T-cell (primary cell): ENCODE measurements around the gene SPOCK2. TPM values are rescaled to one million over a fixed set of nuclear protein-coding genes. Genes with fewer than 3 reads are reported as not detected.

Experiments used
- ATAC-seq, 4 experiments: fragments of 200-7000 bp in 3 of 4; fragments of 150-1000 bp in 1 of 4; cut with Tn5 transposase; replicated peaks in 1 of 4; 1 replicate in 3 of 4; 2 replicates in 1 of 4; pipeline ENCODE4 v1.10.0; 2021; ENCODE audit warnings: moderate library complexity in 3 of 4, mild to moderate bottlenecking in 2 of 4, moderate number of reproducible peaks in 1 of 4
- CTCF ChIA-PET, 2 donors: fragments of 300-600 bp; sonication (Branson Sonifier 250); formaldehyde crosslinking; loops; one replicate each; lab custom pipeline; 2022; ENCODE audit warnings: antibody characterized with exemption in 2 of 2; lab: Charles Lee
- POLR2A ChIA-PET, 2 donors: fragments of 300-600 bp; sonication (Branson Sonifier 250); formaldehyde crosslinking; loops; one replicate each; lab custom pipeline; 2022; ENCODE audit warnings: antibody characterized with exemption in 2 of 2; lab: Charles Lee
- DNase-seq, 35 experiments: peaks; one replicate each; pipeline versions ENCODE4 v3.0.0 to v3.0.0-alpha.2; 2013 to 2023
- H3K27ac ChIP-seq: one replicate; pipeline ENCODE4 v1.5.1; 2013; ENCODE audit warnings: low read length
- H3K27me3 ChIP-seq, 2 experiments: replicated peaks in 1 of 2; 1 replicate in 1 of 2; 2 replicates in 1 of 2; pipeline versions ENCODE4 v1.6.1 to v1.7.0; 2013; ENCODE audit warnings: low read length in 1 of 2, mixed read lengths in 1 of 2; ENCODE audit not compliant: control insufficient read depth in 2 of 2, insufficient read depth in 2 of 2; ENCODE audit errors: extremely low read depth in 1 of 2
- H3K36me3 ChIP-seq, 2 donors: 1 replicate in 1 of 2; 2 replicates in 1 of 2; pipeline versions ENCODE4 v1.6.1 to v1.7.0; 2013; ENCODE audit warnings: low read length in 1 of 2; ENCODE audit not compliant: control insufficient read depth in 2 of 2, insufficient read depth in 1 of 2; ENCODE audit errors: extremely low read depth in 1 of 2
- H3K4me1 ChIP-seq, 2 experiments: 1 replicate in 1 of 2; 2 replicates in 1 of 2; pipeline versions ENCODE4 v1.6.1 to v1.7.0; 2013; ENCODE audit warnings: low read length in 2 of 2, mixed read lengths in 1 of 2; ENCODE audit not compliant: insufficient read depth in 2 of 2, control insufficient read depth in 1 of 2; ENCODE audit errors: extremely low read depth in 1 of 2
- H3K4me3 ChIP-seq, 2 donors: 1 replicate in 1 of 2; 2 replicates in 1 of 2; pipeline versions ENCODE4 v1.5.1 to v1.7.0; 2013; ENCODE audit warnings: mild to moderate bottlenecking in 2 of 2, low read length in 1 of 2, moderate library complexity in 1 of 2; ENCODE audit not compliant: control insufficient read depth in 1 of 2; ENCODE audit errors: extremely low read depth in 1 of 2
- H3K9me3 ChIP-seq: 2 replicates; pipeline ENCODE4 v1.7.0; 2013
- H3K27ac Mint-ChIP-seq, 2 donors: one replicate each; pipeline ENCODE4 v1.8.0; 2020 to 2021; ENCODE audit warnings: mild to moderate bottlenecking in 2 of 2, mixed read lengths in 2 of 2
- H3K27me3 Mint-ChIP-seq, 2 donors: one replicate each; pipeline ENCODE4 v1.8.0; 2021 to 2022; ENCODE audit warnings: mixed read lengths in 2 of 2
- H3K36me3 Mint-ChIP-seq: one replicate; pipeline ENCODE4 v1.8.0; 2021; ENCODE audit warnings: mixed read lengths
- H3K4me1 Mint-ChIP-seq, 3 donors: one replicate each; pipeline ENCODE4 v1.8.0; 2020 to 2022; ENCODE audit warnings: mixed read lengths in 3 of 3, mild to moderate bottlenecking in 1 of 3
- H3K4me3 Mint-ChIP-seq, 3 donors: one replicate each; pipeline ENCODE4 v1.8.0; 2020 to 2022; ENCODE audit warnings: mild to moderate bottlenecking in 3 of 3, mixed read lengths in 3 of 3, moderate library complexity in 3 of 3
- H3K9me3 Mint-ChIP-seq, 3 donors: one replicate each; pipeline ENCODE4 v1.8.0; 2020 to 2022; ENCODE audit warnings: mixed read lengths in 3 of 3
- WGBS: methylation state at CpG from one replicate; pipeline ENCODE4 v1.1.5; 2013; ENCODE audit warnings: missing lambda C conversion rate; ENCODE audit not compliant: insufficient coverage; 5-methylcytosine and 5-hydroxymethylcytosine counted together
- total RNA-seq, 35 experiments: library from RNA in 6 of 35; stranded (reverse) in 6 of 35; fragments of 120-200 nt in 1 of 35; gene quantifications; one replicate each; pipeline versions ENCODE4 v1.2.1 to v1.2.4 and lab custom pipeline; 2013 to 2026

SPOCK2 gene
- total RNA-seq, 5 donors from 2014 or later (not counting 1 experiment from before 2014, with no cell fraction given), result 501 to 684 (median 547) TPM

DNA sequence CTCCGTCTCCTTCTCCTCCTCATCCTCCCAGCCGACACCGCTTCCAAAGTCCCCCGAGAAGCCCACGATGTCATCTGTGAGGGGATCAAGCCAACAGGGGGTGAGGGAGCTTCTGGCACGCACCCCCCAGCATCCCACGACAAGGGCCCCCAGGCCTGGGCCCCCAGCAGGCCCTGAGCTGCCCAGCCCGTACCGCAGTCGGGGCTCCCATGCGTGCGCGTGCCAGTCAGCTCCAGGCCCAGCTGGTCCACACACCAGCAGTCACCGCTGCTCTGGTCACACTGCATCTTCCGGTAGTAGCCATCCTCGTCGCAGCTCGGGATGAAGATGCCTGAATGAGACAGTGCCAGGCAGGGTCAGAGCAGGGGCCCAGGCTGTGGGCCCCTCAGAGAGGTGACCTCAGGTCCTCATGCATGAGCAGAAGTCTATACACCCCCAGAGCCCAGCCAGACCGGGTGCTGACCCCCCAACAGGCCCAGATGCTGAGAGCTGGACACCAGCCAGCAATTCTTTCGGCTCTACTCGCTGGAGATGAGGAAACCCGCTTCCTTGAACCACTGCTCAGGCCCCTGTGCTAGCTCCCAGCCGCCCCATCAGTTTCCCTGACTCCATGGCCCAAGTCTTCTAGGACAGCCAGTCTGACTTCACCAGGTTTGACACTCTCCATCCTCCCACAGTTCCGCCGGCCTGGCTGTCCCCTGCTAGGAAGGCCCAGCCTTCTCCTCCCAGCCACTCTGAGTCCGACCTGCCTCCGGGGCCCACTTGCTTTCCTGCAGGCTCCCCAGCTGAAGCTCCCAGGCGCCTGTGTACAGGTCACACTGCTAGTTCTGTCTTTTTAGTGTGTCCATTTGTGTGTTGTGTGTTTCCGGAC, 25.3 kb downstream of the SPOCK2 start:
- H3K4me1 Mint-ChIP-seq, result peaks cover 32 to 46% (median 42%) of the 10 kb centered on the region in 3 donors
- DNase-seq (no peak), ATAC-seq (no peak)
- no peaks in the 10 kb centered on the region for H3K9me3 ChIP-seq
- 95% methylated on average over 23 of the region's 29 CpGs for WGBS
- H3K4me1 ChIP-seq, result peaks cover 0 to 17% of the 10 kb centered on the region in 2 experiments
- no peak overlapping the region for H3K4me3 ChIP-seq
- no peaks in the 10 kb centered on the region for H3K27me3 Mint-ChIP-seq
- no peaks in the 10 kb centered on the region for H3K9me3 Mint-ChIP-seq
- no peaks in the 10 kb centered on the region for H3K27me3 ChIP-seq
- peak overlapping the region in 1 of 2 donors; percentile 57 for H3K27ac Mint-ChIP-seq
- peaks cover 26 to 60% of the 10 kb centered on the region in 2 donors for H3K36me3 ChIP-seq
- H3K27ac ChIP-seq, result no peak overlapping the region
- ChIA-PET POLR2A (interaction anchor here (0.5 to 0.6 kb wide), 3 partner anchors 24 to 1580 kb away, joined by 3 to 13 read pairs (median 3); partner anchors contain the start of gene MICU1 (in 1 of the 2)), CTCF (interaction anchor here (0.5 to 1.0 kb wide), 2 partner anchors 14 to 502 kb away, joined by 3 to 4 read pairs; no protein-coding TSS in a partner anchor)
- no peak overlapping the region for H3K4me3 Mint-ChIP-seq
- H3K36me3 Mint-ChIP-seq, result peaks cover 27% of the 10 kb centered on the region

DNA sequence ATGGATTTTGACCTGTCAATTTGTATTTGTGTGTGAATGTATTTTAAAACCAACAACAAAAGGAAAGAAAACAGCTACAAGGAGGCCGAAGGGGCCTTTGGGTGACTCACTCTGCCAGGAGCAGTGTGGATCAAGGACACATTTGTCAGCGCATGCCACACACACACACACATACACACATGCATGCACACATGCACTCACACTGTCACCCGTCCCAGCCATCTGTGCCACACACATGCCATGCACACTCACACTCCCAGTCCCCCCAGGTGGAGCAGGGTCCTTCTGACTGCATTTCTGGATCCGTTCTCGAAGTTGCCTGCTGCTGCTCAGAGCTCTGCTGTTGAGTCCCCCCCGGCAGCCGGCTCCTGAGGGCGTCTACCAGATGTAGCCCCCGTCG, 26.0 kb downstream of the SPOCK2 start:
- Mint-ChIP-seq H3K4me3 (no peak overlapping the region), H3K9me3 (no peaks in the 10 kb centered on the region), H3K27me3 (no peaks in the 10 kb centered on the region), H3K27ac (peak overlapping the region in 1 of 2 donors; percentile 6), H3K36me3 (peaks cover 27% of the 10 kb centered on the region), H3K4me1 (peaks cover 34 to 48% (median 44%) of the 10 kb centered on the region in 3 donors)
- Histone ChIP-seq H3K36me3 (peaks cover 24 to 53% of the 10 kb centered on the region in 2 donors), H3K4me3 (no peak overlapping the region), H3K4me1 (peaks cover 0 to 17% of the 10 kb centered on the region in 2 experiments), H3K27ac (no peak overlapping the region), H3K9me3 (no peaks in the 10 kb centered on the region), H3K27me3 (no peaks in the 10 kb centered on the region)
- CTCF ChIA-PET, result interaction anchor here in 1 of 2 donors (1.0 kb wide), 1 partner anchor 13 kb away, joined by 3 read pairs; no protein-coding TSS in a partner anchor
- POLR2A ChIA-PET, result interaction anchor here in 1 of 2 donors (0.6 kb wide), 1 partner anchor 564 kb away, joined by 3 read pairs; the partner anchor contains the start of gene MICU1
- 90% methylated on average over 5 of the region's 10 CpGs for WGBS
- ATAC-seq (no peak), DNase-seq (peak in 1 of 35 experiments; percentile 36)

DNA sequence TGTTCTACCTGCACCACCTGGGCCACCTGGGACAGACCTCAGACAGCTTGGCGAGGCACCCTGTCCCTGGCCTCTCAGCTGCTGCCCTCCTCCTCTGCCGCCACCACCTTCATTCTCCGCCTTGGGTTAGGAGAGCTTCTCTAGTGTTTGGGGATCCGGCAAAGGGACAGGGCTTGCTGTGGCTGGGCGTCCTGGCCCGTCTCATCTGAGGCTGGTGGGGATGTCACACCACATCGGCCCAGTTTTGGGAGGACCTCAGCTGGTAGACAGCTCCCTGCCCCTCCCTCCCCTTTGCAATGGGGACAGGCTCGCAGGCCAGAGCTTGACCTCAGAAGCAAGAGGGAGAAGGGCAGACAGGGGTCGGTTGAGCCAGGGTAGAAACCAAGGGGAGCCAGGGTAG, 26.4 kb downstream of the SPOCK2 start:
- Mint-ChIP-seq H3K4me3 (no peak overlapping the region), H3K27me3 (no peaks in the 10 kb centered on the region), H3K27ac (peak overlapping the region in 1 of 2 donors; percentile 79), H3K9me3 (no peaks in the 10 kb centered on the region), H3K4me1 (peaks cover 36 to 50% (median 48%) of the 10 kb centered on the region in 3 donors), H3K36me3 (peaks cover 27% of the 10 kb centered on the region)
- peak in 2 of 4 experiments; percentile 9 to 24 for ATAC-seq
- ChIA-PET CTCF (interaction anchor here in 1 of 2 donors (1.6 kb wide), 1 partner anchor 13 kb away, joined by 6 read pairs; no protein-coding TSS in a partner anchor), POLR2A (interaction anchor here (0.6 to 0.9 kb wide), 2 partner anchors 17 to 564 kb away, joined by 3 read pairs; partner anchors contain the start of gene MICU1 (in 1 of the 2))
- no peaks in the 10 kb centered on the region for H3K27me3 ChIP-seq
- peaks cover 20 to 48% of the 10 kb centered on the region in 2 donors for H3K36me3 ChIP-seq
- peaks cover 0 to 20% of the 10 kb centered on the region in 2 experiments for H3K4me1 ChIP-seq
- H3K9me3 ChIP-seq, result no peaks in the 10 kb centered on the region
- no peak overlapping the region for H3K27ac ChIP-seq
- H3K4me3 ChIP-seq, result no peak overlapping the region
- 50% methylated on average over 1 of the region's 9 CpGs for WGBS
- peak in 1 of 35 experiments; percentile 35 for DNase-seq

- 70% methylated on average over 2 of the region's 5 CpGs for WGBS
- Mint-ChIP-seq H3K9me3 (no peaks in the 10 kb centered on the region), H3K27me3 (no peaks in the 10 kb centered on the region), H3K4me1 (peaks cover 36 to 50% (median 48%) of the 10 kb centered on the region in 3 donors), H3K27ac (peak overlapping the region; percentile 53 to 73), H3K36me3 (peaks cover 27% of the 10 kb centered on the region), H3K4me3 (no peak overlapping the region)
- H3K4me3 ChIP-seq, result no peak overlapping the region
- DNase-seq, result peak in 1 of 35 experiments; percentile 37
- ChIA-PET CTCF (interaction anchor here in 1 of 2 donors (1.6 kb wide), 1 partner anchor 13 kb away, joined by 6 read pairs; no protein-coding TSS in a partner anchor), POLR2A (interaction anchor here (0.8 to 0.9 kb wide), 2 partner anchors 17 to 18 kb away, joined by 3 read pairs; no protein-coding TSS in a partner anchor)
- H3K27me3 ChIP-seq, result no peaks in the 10 kb centered on the region
- peaks cover 0 to 18% of the 10 kb centered on the region in 2 experiments for H3K4me1 ChIP-seq
- no peaks in the 10 kb centered on the region for H3K9me3 ChIP-seq
- peak; percentile 8 to 32 (median 20) for ATAC-seq
- no peak overlapping the region for H3K27ac ChIP-seq
- peaks cover 19 to 44% of the 10 kb centered on the region in 2 donors for H3K36me3 ChIP-seq
Measured at GRCh38 chr10:72061491-72061890, 26.9 kb downstream of the SPOCK2 start.

GRCh38 chr10:72059843-72060822, 28.2 kb downstream of the SPOCK2 start:
- H3K27me3 Mint-ChIP-seq, result no peaks in the 10 kb centered on the region
- no peaks in the 10 kb centered on the region for H3K9me3 ChIP-seq
- 79% methylated on average over 5 of the region's 19 CpGs for WGBS
- H3K4me1 ChIP-seq, result peaks cover 0 to 18% of the 10 kb centered on the region in 2 experiments
- CTCF ChIA-PET, result interaction anchor here (0.6 to 1.9 kb wide), 4 partner anchors 11 to 281 kb away, joined by 3 to 6 read pairs (median 4); no protein-coding TSS in a partner anchor
- H3K27ac Mint-ChIP-seq, result peak overlapping the region; percentile 77 to 84
- ATAC-seq, result peak in 2 of 4 experiments; percentile 1 to 14
- peaks cover 19 to 30% of the 10 kb centered on the region in 2 donors for H3K36me3 ChIP-seq
- peak in 1 of 35 experiments; percentile 24 for DNase-seq
- H3K4me3 ChIP-seq, result no peak overlapping the region
- H3K4me3 Mint-ChIP-seq, result peak overlapping the region in 1 of 3 donors; percentile 28
- peaks cover 37 to 49% (median 48%) of the 10 kb centered on the region in 3 donors for H3K4me1 Mint-ChIP-seq
- no peak overlapping the region for H3K27ac ChIP-seq
- H3K36me3 Mint-ChIP-seq, result peaks cover 21% of the 10 kb centered on the region
- POLR2A ChIA-PET, result interaction anchor here (0.6 to 1.4 kb wide), 3 partner anchors 11 to 616 kb away, joined by 3 to 5 read pairs (median 3); no protein-coding TSS in a partner anchor
- no peaks in the 10 kb centered on the region for H3K27me3 ChIP-seq
- H3K9me3 Mint-ChIP-seq, result no peaks in the 10 kb centered on the region
